HG03354 (cell line): ENCODE measurements around the gene PLCB1.

Experiments used
- ATAC-seq: cut with Tn5 transposase; IDR thresholded peaks from one replicate; pipeline ENCODE4 v1.9.1; 2021; ENCODE audit warnings: mild to moderate bottlenecking; ENCODE audit not compliant: unreplicated experiment, poor library complexity, severe bottlenecking

Gene PLCB1

DNA sequence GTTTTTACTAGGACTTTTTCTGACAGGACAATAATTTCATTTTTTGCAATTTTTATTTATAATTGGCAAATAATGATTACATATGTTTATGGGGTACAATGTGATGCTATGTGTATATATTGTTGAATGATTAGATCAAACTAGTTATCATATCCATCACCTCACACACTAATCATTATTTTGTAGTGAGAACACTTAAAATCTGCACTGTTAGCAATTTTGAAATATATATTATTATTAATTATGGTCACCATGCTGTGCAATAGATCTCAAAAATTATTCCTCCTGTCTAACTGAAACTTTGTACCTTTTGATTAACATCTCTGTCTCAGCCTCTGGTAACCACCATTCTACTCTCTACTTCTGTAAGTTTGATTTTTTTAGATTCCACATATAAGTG, 378.7 kb downstream of the PLCB1 start:
- ATAC-seq = no peak

DNA sequence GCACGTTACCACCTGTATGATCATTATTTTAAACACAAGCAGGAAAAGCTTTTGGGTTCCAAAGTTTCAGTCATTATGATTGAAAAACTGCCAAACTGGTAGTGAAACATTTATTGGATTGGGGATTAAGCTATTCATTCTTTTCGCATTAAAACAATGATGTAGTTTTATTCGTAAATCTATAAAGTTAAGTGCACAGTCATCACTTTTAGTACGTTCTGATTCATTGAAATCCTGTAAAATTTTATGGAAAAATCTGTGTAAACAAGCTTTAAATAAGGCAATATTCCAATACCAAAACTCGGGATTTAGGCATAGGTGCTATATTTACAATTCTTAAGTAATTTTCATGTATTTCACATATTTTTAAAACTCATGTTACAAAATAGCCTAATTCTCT, 379.9 kb downstream of the PLCB1 start:
- no peak for ATAC-seq

DNA sequence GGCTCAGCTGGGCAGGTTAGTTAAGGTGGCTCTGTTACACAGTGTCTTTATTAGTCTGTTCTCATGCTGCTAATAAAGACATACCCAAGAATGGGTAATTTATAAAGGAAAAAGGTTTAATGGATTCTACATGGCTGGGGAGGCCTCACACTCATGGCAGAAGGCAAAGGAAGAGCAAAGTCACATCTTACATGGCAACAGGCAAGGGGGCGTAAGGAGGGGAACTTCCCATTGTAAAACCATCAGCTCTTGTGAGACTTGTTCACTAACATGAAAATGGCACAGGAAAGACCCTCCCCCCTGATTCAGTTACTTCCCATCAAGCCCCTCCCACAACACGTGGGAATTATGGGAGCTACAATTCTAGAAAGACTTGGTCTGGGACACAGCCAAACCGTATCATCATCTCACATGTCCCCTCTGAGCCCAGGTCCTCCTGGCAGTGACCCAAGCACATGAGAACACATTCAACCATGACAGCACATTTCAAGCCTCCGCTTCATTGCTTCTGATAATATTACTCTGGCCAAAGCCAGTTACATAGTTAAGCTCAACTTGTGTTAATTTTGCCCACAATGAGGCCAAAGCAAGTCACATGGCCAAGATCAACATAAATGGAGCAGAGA, 383.9 kb downstream of the PLCB1 start:
- ATAC-seq = no peak

- ATAC-seq = no peak
Measured at GRCh38 chr20:8518878-8519277, 386.8 kb downstream of the PLCB1 start.

- ATAC-seq = no peak
Measured at GRCh38 chr20:8519887-8520286, 387.8 kb downstream of the PLCB1 start.

DNA sequence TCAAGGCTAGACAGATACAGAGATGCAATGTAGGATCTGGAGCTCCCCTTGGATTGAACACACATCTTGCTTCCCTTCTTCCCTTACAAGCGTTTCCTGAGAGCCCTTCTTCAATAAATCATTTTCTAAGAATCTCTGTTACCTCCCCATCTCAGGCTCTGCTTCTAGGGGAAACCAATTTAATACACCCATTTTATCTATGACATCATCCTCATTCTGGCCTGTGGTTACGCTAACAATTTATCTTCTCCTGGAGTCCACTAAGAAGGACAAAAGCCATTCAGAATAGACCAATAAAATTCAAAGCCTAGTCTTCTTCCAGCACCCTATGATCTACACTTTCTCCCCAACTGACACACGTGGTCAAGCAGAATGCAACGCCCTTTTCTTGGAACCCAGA, 390.1 kb downstream of the PLCB1 start:
- ATAC-seq = no peak

- no peak for ATAC-seq
Measured at GRCh38 chr20:8523684-8524083, 391.6 kb downstream of the PLCB1 start.

DNA sequence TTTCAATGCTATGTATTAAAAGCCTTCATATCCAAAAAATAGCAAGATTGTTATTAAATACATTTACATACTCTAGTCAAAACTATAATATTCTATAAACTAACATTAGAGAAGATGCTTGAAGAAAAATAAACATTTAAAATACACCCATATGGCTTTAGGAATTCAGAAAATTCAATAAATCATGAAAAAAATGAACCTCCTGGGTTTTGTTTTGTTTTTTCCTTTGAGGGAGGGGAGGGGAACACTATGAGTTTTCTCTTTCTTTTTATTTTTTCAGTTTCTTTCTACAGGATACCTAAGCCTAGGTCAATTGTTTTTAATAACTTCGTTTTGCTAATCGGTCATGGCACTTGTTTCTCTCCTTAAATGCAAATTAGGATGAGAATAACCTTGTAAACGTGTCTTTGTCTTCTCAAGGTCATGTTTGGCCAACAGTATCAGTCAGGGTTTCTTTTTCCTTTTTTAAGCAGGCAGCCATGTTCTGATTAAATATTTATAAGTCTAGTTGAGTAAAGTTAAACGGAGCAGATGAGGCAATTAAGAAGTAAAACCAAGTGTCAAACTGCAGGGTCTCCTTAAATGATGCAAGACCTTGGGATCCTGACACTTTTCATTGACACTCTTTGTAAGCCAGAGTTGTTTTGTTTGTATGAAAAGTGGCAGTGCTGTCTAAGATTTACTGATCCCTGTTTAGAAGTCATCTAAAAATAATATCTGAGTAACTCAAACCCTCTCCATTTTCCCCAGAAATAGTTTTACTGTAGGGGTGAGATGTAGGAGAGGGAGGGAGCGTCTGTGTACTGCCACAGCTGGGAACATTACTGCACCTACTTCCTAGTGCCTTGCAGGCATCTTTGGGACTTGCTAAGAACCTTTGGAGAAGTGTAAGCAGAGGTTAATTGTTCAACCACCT, 392.3 kb downstream of the PLCB1 start:
- ATAC-seq = no peak

DNA sequence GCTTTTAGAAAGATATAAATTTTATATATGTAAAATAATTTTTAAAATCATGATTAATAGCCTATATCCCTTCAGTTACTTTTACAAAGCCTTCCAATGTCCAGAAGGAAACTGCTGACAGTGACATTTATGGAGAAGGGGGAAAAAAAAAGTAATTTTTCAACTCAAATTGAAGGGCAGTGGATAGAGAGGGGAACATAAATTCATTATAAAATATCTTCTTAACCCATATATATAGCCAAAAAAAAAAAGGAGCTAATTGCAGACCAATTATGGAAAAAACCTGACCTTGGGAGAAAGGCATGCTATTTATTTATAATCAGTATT, 392.9 kb downstream of the PLCB1 start:
- ATAC-seq = no peak

GRCh38 chr20:8526610-8527009, 394.5 kb downstream of the PLCB1 start:
- no peak for ATAC-seq

DNA sequence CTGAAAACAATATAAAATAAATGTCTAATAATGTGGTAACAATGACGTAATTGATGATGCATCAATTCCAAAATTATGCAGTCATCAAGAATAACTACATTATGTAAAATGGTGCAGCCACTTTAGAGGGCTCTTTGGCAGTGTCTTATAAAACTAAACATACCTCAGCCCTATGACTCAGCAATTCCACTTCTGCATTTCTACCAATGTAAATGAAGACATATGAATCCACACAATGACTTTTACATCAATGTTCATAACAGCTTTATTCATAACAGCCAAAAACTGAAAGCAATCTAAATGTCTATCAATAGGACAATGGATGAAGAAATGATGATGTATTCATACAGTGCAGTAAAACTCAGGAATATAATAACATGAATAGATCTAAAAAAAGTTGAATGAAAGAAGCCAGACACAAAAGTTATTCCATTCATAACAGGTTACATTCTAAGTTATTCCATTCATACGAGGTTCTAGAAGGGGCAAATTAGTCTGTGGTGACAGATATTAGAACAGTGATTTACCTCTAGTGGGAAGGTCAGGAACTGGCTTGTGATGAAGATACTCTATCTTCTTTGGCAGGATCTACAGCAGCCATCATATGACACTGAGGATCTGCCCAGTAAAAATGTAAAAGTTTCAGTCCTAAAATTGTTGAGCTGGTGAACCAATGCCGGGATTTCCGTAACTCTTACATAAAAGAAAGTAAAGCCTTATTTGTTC, 396.1 kb downstream of the PLCB1 start:
- peak; percentile 59 for ATAC-seq

- ATAC-seq = no peak
Measured at GRCh38 chr20:8530022-8530421, 398.0 kb downstream of the PLCB1 start.

GRCh38 chr20:8532169-8532568, 400.1 kb downstream of the PLCB1 start:
- ATAC-seq = no peak

GRCh38 chr20:8534368-8535160, 402.5 kb downstream of the PLCB1 start:
- ATAC-seq = no peak

DNA sequence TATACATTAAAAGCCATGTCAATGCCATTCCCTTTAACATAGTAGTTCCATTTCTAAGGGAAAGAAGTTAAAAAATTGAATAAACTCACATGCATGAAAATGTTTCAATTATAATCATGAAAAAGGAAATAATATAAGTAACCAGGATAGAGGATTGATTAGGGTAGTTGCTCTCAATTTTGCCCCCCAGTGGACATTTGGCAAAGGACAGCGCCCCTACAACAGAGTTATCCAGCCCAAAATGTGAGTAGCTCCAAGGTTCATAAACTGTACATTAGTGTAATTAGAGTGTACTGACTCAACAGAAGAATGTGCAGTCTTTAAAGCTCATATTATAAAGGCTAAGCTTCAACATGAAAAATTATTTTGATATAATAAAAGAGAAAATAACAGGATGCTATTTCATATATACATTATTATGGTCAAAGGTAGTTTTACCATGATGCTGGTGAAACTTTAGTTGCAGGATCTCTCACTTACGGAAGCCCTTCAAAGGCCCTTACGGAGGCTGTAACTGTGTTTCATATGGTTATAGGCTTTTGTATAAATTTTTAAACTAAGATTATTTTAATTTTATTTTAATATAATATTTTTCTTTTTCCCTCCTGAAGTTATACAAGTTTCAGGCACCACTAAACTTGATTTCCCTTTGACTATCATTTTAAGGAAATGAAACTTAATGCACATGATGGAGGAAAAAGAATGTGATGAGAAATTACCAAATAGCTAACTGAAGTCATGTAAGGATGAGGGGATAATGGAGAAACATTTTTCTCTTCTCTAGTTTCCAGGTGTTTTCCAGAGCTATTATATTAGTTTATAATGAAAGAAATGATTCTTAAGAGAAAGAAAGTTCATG, 403.6 kb downstream of the PLCB1 start:
- no peak for ATAC-seq

DNA sequence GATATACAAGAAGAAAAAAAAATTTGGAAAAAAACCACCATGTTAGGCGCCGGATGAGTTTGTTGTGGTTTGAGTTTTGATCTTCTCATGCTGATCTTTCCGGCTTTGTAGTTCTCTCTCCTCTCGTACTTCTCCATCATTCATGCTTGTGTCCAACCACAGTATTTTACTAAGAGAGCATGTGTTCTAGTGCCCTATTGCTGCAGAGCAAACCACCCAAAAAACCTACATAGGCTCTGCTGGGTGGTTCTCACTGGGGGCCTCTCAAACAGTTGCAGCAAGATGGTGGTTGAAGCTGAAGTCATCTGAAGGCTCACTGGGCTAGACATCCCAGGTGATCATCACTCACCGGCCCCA, 404.2 kb downstream of the PLCB1 start:
- no peak for ATAC-seq

- ATAC-seq = no peak
Measured at GRCh38 chr20:8540466-8540865, 408.4 kb downstream of the PLCB1 start.

GRCh38 chr20:8542110-8542486, 410.0 kb downstream of the PLCB1 start:
- ATAC-seq = no peak

GRCh38 chr20:8545212-8545611, 413.1 kb downstream of the PLCB1 start:
- no peak for ATAC-seq
